NCI-H345 (cell line): ENCODE measurements around the gene CEP63.

ENCODE experiments used
- DNase-seq: peaks from one replicate; lab custom pipeline; 2025; lab: John Stamatoyannopoulos, UW

The CEP63 gene

GRCh38 chr3:134468519-134468918, 17.3 kb upstream of the CEP63 start:
- no peak for DNase-seq

GRCh38 chr3:134471521-134472193, 14.2 kb upstream of the CEP63 start:
- no peak for DNase-seq

- no peak for DNase-seq
Observed at GRCh38 chr3:134472831-134473230, 13.0 kb upstream of the CEP63 start.

GRCh38 chr3:134473868-134474546, 11.8 kb upstream of the CEP63 start:
- peak; percentile 62 for DNase-seq

- no peak for DNase-seq
Observed at GRCh38 chr3:134474956-134475355, 10.9 kb upstream of the CEP63 start.

GRCh38 chr3:134476306-134476705, 9.6 kb upstream of the CEP63 start:
- DNase-seq = no peak

- DNase-seq = no peak
Observed at GRCh38 chr3:134477002-134477401, 8.9 kb upstream of the CEP63 start.

- DNase-seq = no peak
Observed at GRCh38 chr3:134477938-134478337, 7.9 kb upstream of the CEP63 start.

GRCh38 chr3:134480546-134480945, 5.3 kb upstream of the CEP63 start:
- no peak for DNase-seq

- DNase-seq = no peak
Observed at GRCh38 chr3:134481166-134481565, 4.7 kb upstream of the CEP63 start.

GRCh38 chr3:134482622-134483021, 3.2 kb upstream of the CEP63 start:
- DNase-seq = no peak

GRCh38 chr3:134483195-134483900, 2.5 kb upstream of the CEP63 start:
- no peak for DNase-seq

- no peak for DNase-seq
Observed at GRCh38 chr3:134485075-134485717, 661 bp upstream of the CEP63 start.

GRCh38 chr3:134486577-134487041, 752 bp downstream of the CEP63 start:
- DNase-seq = peak; percentile 33

GRCh38 chr3:134487406-134487805, 1.5 kb downstream of the CEP63 start:
- no peak for DNase-seq

- no peak for DNase-seq
Observed at GRCh38 chr3:134494495-134494894, 8.6 kb downstream of the CEP63 start.

GRCh38 chr3:134495980-134496379, 10.1 kb downstream of the CEP63 start:
- no peak for DNase-seq

- no peak for DNase-seq
Observed at GRCh38 chr3:134496471-134497071, 10.7 kb downstream of the CEP63 start.

GRCh38 chr3:134503266-134503665, 17.4 kb downstream of the CEP63 start:
- no peak for DNase-seq

GRCh38 chr3:134504132-134504531, 18.3 kb downstream of the CEP63 start:
- no peak for DNase-seq

- DNase-seq = no peak
Observed at GRCh38 chr3:134505485-134505884, 19.6 kb downstream of the CEP63 start.

GRCh38 chr3:134511500-134511899, 25.6 kb downstream of the CEP63 start:
- no peak for DNase-seq
